ENCODE results near the gene SLC9C1. TPM values are rescaled to one million over a fixed set of nuclear protein-coding genes. Genes with fewer than 3 reads are reported as not detected.

Gene SLC9C1
- total and polyA plus RNA-seq, 2 of the 13 experiments (the other 11 are each of a cell fraction or from before 2014, with no cell fraction given) = not detected

DNA sequence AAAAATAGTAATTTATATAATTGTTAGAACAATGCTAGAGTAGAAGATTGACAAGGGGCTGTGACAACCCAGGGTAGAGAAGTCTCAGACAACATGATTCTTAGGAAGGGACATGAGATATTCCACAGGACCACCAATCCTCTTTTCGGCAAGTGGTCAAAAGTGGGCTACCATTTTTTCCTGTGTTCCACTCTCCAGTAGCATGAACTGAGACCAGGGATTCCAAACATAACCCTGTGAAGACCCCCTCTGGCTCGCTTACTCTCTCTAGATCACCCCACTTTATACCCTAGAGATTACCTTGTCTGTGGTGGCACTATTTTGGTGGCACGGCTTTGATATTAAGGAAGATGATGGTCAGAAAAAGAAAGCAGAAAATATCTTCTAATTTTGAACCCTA is 161.9 kb downstream of the SLC9C1 start:
- Histone ChIP-seq H3K79me2 (ENCODE audit: insufficient read depth, low read length) (no peaks in the 10 kb centered on the region), H3K4me3 (replicated peaks in 1 of 3; ENCODE audit: insufficient read depth in 1 of 3, low read depth in 2 of 3, low read length in 3 of 3) (no peak overlapping the region), H3K9me3 (ENCODE audit: low read length) (no peaks in the 10 kb centered on the region), H3K4me1 (ENCODE audit: insufficient read depth, low read length) (no peaks in the 10 kb centered on the region), H3K4me2 (ENCODE audit: low read depth, low read length) (no peak overlapping the region), H3K27me3 (ENCODE audit: control insufficient read depth in 1 of 2, insufficient read depth in 2 of 2, low read length in 2 of 2) (no peaks in the 10 kb centered on the region; a peak in 1 of 5 replicates), H2AFZ (ENCODE audit: low read length) (no peak overlapping the region), H3K9ac (ENCODE audit: insufficient read depth, low read depth, low read length) (no peak overlapping the region), H4K20me1 (ENCODE audit: insufficient read depth, low read length) (no peaks in the 10 kb centered on the region), H3K36me3 (replicated peaks in 1 of 2; ENCODE audit: control insufficient read depth in 1 of 2, insufficient read depth in 2 of 2, low read length in 2 of 2) (no peaks in the 10 kb centered on the region), H3K27ac (ENCODE audit: extremely low read length, insufficient read depth, low read length) (no peak overlapping the region)
- CTCF ChIA-PET (ENCODE audit: low intra/inter-chr PET ratio, low total read pairs) = no interaction called here
- POLR2A ChIA-PET = no interaction called here
- intact Hi-C loops (cut with micrococcal nuclease; ENCODE audit: unreplicated experiment) (loop anchor here (10.0 kb wide), 1 partner anchor 163 kb away; the partner anchor contains the start of gene SLC9C1), in situ Hi-C loops (cut with HindIII; ENCODE audit: extremely low pct_ligation_motif_present, low pct_unique_long_range_greater_than_20kb) (loop anchor here (10.0 kb wide), 1 partner anchor 383 kb away; no protein-coding TSS in a partner anchor)
- FAIRE-seq (no peak), DNase-seq (ENCODE audit: low spot score) (no peak), ATAC-seq (no peak)
- TF ChIP-seq RCOR2 (CRISPR knock-in tag; IDR thresholded peaks at IDR 0.05) = no peak
- TF ChIP-seq ZNF431 (CRISPR knock-in tag; IDR thresholded peaks at IDR 0.05; ENCODE audit: borderline replicate concordance, low read depth) = no peak
- no peak for TF ChIP-seq ZBTB20 (CRISPR knock-in tag; IDR thresholded peaks at IDR 0.05; ENCODE audit: borderline replicate concordance, low read depth)
- TF ChIP-seq, protein P1, sequence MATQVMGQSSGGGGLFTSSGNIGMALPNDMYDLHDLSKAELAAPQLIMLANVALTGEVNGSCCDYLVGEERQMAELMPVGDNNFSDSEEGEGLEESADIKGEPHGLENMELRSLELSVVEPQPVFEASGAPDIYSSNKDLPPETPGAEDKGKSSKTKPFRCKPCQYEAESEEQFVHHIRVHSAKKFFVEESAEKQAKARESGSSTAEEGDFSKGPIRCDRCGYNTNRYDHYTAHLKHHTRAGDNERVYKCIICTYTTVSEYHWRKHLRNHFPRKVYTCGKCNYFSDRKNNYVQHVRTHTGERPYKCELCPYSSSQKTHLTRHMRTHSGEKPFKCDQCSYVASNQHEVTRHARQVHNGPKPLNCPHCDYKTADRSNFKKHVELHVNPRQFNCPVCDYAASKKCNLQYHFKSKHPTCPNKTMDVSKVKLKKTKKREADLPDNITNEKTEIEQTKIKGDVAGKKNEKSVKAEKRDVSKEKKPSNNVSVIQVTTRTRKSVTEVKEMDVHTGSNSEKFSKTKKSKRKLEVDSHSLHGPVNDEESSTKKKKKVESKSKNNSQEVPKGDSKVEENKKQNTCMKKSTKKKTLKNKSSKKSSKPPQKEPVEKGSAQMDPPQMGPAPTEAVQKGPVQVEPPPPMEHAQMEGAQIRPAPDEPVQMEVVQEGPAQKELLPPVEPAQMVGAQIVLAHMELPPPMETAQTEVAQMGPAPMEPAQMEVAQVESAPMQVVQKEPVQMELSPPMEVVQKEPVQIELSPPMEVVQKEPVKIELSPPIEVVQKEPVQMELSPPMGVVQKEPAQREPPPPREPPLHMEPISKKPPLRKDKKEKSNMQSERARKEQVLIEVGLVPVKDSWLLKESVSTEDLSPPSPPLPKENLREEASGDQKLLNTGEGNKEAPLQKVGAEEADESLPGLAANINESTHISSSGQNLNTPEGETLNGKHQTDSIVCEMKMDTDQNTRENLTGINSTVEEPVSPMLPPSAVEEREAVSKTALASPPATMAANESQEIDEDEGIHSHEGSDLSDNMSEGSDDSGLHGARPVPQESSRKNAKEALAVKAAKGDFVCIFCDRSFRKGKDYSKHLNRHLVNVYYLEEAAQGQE (IDR thresholded peaks at IDR 0.05; ENCODE audit: borderline replicate concordance in 1 of 2, low read depth in 1 of 2, low read length in 2 of 2) = no peak
- TF ChIP-seq ZNF564 (CRISPR knock-in tag; IDR thresholded peaks at IDR 0.05) = no peak
- TF ChIP-seq XBP1 (CRISPR knock-in tag; IDR thresholded peaks at IDR 0.05) = no peak
- no peak for TF ChIP-seq ZNF589 (CRISPR knock-in tag; conservative IDR thresholded peaks at IDR 0.05)
- no peak for TF ChIP-seq NFIB (CRISPR knock-in tag; IDR thresholded peaks at IDR 0.05; ENCODE audit: borderline replicate concordance)
- no peak for TF ChIP-seq ASH2L (IDR thresholded peaks at IDR 0.05; ENCODE audit: insufficient read length, low read depth, low read length)
- no peak for TF ChIP-seq ZNF333 (CRISPR knock-in tag; IDR thresholded peaks at IDR 0.05; ENCODE audit: borderline replicate concordance)
- no peak for TF ChIP-seq FOSL1 (CRISPR knock-in tag; IDR thresholded peaks at IDR 0.05; ENCODE audit: borderline replicate concordance)
- TF ChIP-seq, protein P2, sequence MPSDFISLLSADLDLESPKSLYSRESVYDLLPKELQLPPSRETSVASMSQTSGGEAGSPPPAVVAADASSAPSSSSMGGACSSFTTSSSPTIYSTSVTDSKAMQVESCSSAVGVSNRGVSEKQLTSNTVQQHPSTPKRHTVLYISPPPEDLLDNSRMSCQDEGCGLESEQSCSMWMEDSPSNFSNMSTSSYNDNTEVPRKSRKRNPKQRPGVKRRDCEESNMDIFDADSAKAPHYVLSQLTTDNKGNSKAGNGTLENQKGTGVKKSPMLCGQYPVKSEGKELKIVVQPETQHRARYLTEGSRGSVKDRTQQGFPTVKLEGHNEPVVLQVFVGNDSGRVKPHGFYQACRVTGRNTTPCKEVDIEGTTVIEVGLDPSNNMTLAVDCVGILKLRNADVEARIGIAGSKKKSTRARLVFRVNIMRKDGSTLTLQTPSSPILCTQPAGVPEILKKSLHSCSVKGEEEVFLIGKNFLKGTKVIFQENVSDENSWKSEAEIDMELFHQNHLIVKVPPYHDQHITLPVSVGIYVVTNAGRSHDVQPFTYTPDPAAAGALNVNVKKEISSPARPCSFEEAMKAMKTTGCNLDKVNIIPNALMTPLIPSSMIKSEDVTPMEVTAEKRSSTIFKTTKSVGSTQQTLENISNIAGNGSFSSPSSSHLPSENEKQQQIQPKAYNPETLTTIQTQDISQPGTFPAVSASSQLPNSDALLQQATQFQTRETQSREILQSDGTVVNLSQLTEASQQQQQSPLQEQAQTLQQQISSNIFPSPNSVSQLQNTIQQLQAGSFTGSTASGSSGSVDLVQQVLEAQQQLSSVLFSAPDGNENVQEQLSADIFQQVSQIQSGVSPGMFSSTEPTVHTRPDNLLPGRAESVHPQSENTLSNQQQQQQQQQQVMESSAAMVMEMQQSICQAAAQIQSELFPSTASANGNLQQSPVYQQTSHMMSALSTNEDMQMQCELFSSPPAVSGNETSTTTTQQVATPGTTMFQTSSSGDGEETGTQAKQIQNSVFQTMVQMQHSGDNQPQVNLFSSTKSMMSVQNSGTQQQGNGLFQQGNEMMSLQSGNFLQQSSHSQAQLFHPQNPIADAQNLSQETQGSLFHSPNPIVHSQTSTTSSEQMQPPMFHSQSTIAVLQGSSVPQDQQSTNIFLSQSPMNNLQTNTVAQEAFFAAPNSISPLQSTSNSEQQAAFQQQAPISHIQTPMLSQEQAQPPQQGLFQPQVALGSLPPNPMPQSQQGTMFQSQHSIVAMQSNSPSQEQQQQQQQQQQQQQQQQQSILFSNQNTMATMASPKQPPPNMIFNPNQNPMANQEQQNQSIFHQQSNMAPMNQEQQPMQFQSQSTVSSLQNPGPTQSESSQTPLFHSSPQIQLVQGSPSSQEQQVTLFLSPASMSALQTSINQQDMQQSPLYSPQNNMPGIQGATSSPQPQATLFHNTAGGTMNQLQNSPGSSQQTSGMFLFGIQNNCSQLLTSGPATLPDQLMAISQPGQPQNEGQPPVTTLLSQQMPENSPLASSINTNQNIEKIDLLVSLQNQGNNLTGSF (CRISPR knock-in tag; IDR thresholded peaks at IDR 0.05) = no peak
- no peak for TF ChIP-seq ZNF337 (CRISPR knock-in tag; IDR thresholded peaks at IDR 0.05; ENCODE audit: borderline replicate concordance, low read depth)
- WGBS (ENCODE audit: low lambda C conversion rate) = 13% methylated on average over 3 of the region's 3 CpGs
- BruUV-seq (replicated peaks) = no TSS peak
